Endodermal cell (in vitro differentiated cells): ENCODE results near the gene KLHDC7B. TPM values are rescaled to one million over a fixed set of nuclear protein-coding genes. Genes with fewer than 3 reads are reported as not detected.
A peak's percentile ranks its signal among the peaks of the same experiment; 100 is the strongest.
"Not testable (repeated sequence)": the region's sequence is repeated elsewhere in the genome, so short reads cannot be mapped to it uniquely, and the experiment has no call there.

ENCODE experiments used
- DNase-seq: peaks from one replicate; pipeline ENCODE4 v3.0.0-alpha.2; 2017
- H3K27ac ChIP-seq: 2 replicates; pipeline ENCODE4 v1.5.1; 2013; ENCODE audit warnings: mild to moderate bottlenecking, low read depth, low read length, moderate library complexity
- H3K27me3 ChIP-seq: 2 replicates; pipeline ENCODE4 v1.6.1; 2013; ENCODE audit warnings: mild to moderate bottlenecking, low read length, moderate library complexity; ENCODE audit not compliant: insufficient read depth, control insufficient read depth, poor library complexity, severe bottlenecking
- H3K36me3 ChIP-seq: 2 replicates; pipeline ENCODE4 v1.7.0; 2013; ENCODE audit warnings: mild to moderate bottlenecking, low read length, moderate library complexity; ENCODE audit not compliant: control insufficient read depth, insufficient read depth
- H3K4me1 ChIP-seq: one replicate; pipeline ENCODE4 v1.7.0; 2013; ENCODE audit warnings: low read length; ENCODE audit not compliant: control insufficient read depth, insufficient read depth
- H3K4me3 ChIP-seq: 2 replicates; pipeline ENCODE4 v1.5.1; 2013; ENCODE audit warnings: mild to moderate bottlenecking, low read length, moderate library complexity
- H3K9ac ChIP-seq: 2 replicates; pipeline ENCODE4 v1.6.1; 2013; ENCODE audit warnings: mild to moderate bottlenecking, low read length, moderate library complexity; ENCODE audit not compliant: poor library complexity, severe bottlenecking; ENCODE audit errors: extremely low read depth
- H3K9me3 ChIP-seq: 2 replicates; pipeline ENCODE4 v1.6.1; 2013; ENCODE audit warnings: mild to moderate bottlenecking, low read length, moderate library complexity; ENCODE audit not compliant: control insufficient read depth
- H3K27ac Mint-ChIP-seq: 2 replicates; pipeline ENCODE4 v1.8.0; 2020; ENCODE audit warnings: mixed read lengths
- H3K27me3 Mint-ChIP-seq: 2 replicates; pipeline ENCODE4 v1.8.0; 2021; ENCODE audit warnings: mild to moderate bottlenecking, mixed read lengths; ENCODE audit not compliant: insufficient read depth
- H3K36me3 Mint-ChIP-seq: 2 replicates; pipeline ENCODE4 v1.8.0; 2020; ENCODE audit warnings: low read depth, mixed read lengths
- H3K4me1 Mint-ChIP-seq: 2 replicates; pipeline ENCODE4 v1.8.0; 2020; ENCODE audit warnings: mixed read lengths
- H3K4me3 Mint-ChIP-seq: 2 replicates; pipeline ENCODE4 v1.8.0; 2020; ENCODE audit warnings: mild to moderate bottlenecking, moderate library complexity, mixed read lengths
- H3K9me3 Mint-ChIP-seq: 2 replicates; pipeline ENCODE4 v1.8.0; 2020; ENCODE audit warnings: mild to moderate bottlenecking, mixed read lengths
- whole genome bisulfite sequencing, 2 experiments: methylation state at CpG; one replicate each; pipeline versions ENCODE4 v1.1.5 to v1.1.7; 2013; ENCODE audit warnings: missing lambda C conversion rate in 2 of 2, mixed read lengths in 1 of 2; ENCODE audit not compliant: insufficient coverage in 1 of 2, insufficient read length in 1 of 2; 5-methylcytosine and 5-hydroxymethylcytosine counted together
- total RNA-seq, 2 donors: library from RNA; stranded (reverse); fragmentation: NEBNext Ultra II Directional in 1 of 2; extraction: Animal tissue kit (Norgen Biotek cat#: 25700) in 1 of 2; gene quantifications; 2 replicates in 1 of 2; 3 replicates in 1 of 2; pipeline ENCODE4 v1.2.1, GENCODE V29; 2021
- TF ChIP-seq, protein P1 (sequence below): fragments of 200-600 bp; sonication (generic); conservative IDR thresholded peaks from 2 replicates; pipeline ENCODE4 v1.5.0; 2021; ENCODE audit warnings: antibody characterized with exemption, mild to moderate bottlenecking

KLHDC7B gene
- total RNA-seq, 2 donors from 2014 or later = not detected

- Histone ChIP-seq H3K27me3 (peaks cover 57% of the 10 kb centered on the region), H3K27ac (no peak overlapping the region), H3K4me3 (peak overlapping the region; percentile 75), H3K9ac (no peak overlapping the region), H3K4me1 (no peaks in the 10 kb centered on the region), H3K9me3 (no peaks in the 10 kb centered on the region), H3K36me3 (no peaks in the 10 kb centered on the region)
- Mint-ChIP-seq H3K4me3 (peak overlapping the region; percentile 56), H3K9me3 (no peaks in the 10 kb centered on the region), H3K27ac (no peak overlapping the region), H3K4me1 (peaks cover 6% of the 10 kb centered on the region), H3K36me3 (no peaks in the 10 kb centered on the region), H3K27me3 (peaks cover 62% of the 10 kb centered on the region)
- 1 to 8% methylated on average over 25 to 53 of the region's 56 CpGs for WGBS, 2 experiments
- peak; percentile 78 for DNase-seq
- TF ChIP-seq, protein P1, sequence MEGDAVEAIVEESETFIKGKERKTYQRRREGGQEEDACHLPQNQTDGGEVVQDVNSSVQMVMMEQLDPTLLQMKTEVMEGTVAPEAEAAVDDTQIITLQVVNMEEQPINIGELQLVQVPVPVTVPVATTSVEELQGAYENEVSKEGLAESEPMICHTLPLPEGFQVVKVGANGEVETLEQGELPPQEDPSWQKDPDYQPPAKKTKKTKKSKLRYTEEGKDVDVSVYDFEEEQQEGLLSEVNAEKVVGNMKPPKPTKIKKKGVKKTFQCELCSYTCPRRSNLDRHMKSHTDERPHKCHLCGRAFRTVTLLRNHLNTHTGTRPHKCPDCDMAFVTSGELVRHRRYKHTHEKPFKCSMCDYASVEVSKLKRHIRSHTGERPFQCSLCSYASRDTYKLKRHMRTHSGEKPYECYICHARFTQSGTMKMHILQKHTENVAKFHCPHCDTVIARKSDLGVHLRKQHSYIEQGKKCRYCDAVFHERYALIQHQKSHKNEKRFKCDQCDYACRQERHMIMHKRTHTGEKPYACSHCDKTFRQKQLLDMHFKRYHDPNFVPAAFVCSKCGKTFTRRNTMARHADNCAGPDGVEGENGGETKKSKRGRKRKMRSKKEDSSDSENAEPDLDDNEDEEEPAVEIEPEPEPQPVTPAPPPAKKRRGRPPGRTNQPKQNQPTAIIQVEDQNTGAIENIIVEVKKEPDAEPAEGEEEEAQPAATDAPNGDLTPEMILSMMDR = no peak
Observed at GRCh38 chr22:50531962-50532674, 13.6 kb upstream of the KLHDC7B start.

DNA sequence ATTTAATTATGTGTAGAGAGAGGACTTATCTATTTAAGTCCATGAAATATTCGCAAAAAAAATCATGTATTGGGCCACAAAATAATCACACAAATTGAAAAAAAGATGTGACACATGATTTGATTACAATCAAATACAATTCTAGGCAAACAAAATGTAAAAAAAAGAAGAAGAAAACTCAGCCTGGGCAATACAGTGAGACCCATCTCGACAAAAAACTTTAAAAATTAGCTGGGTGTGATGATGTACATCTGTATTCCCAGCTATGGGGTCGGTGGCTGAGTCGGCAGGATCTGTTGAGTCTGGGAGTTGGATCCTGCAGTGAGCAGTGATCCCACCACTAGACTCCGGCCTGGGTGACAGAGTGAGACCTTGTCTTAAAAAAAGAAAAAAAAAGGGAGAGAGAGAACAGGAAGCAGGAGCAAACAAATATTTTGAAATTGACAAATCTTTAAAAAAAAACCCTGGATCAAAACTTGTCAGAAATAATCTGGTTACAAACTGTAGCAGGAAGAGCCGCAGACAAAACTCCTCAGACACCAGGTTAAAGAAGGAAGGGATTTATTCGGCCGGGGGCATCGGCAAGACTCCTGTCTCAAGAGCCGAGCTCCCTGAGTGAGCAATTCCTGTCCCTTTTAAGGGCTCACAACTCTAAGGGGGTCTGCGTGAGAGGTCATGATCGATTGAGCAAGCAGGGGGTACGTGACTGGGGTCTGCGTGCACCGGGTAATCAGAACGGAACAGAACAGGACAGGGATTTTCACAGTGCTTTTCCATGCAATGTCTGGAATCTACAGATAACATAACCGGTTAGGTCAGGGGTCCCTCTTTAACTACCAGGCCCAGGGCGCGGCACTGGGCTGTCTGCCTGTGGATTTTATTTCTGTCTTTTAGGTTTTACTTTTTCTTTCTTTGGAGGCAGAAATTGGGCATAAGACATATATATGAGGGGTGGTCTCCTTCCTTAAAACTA, 12.6 kb upstream of the KLHDC7B start:
- Histone ChIP-seq H3K4me1 (no peaks in the 10 kb centered on the region), H3K27ac (no peak overlapping the region), H3K9ac (no peak overlapping the region), H3K27me3 (peaks cover 63% of the 10 kb centered on the region), H3K9me3 (no peaks in the 10 kb centered on the region), H3K36me3 (no peaks in the 10 kb centered on the region), H3K4me3 (no peak overlapping the region)
- Mint-ChIP-seq H3K9me3 (no peaks in the 10 kb centered on the region), H3K27ac (no peak overlapping the region), H3K27me3 (peaks cover 54% of the 10 kb centered on the region), H3K4me3 (peak overlapping the region; percentile 56), H3K4me1 (peaks cover 5% of the 10 kb centered on the region), H3K36me3 (no peaks in the 10 kb centered on the region)
- TF ChIP-seq, protein P1 = no peak
- no peak for DNase-seq
- 90 to 97% methylated on average over 11 to 18 of the region's 19 CpGs for WGBS, 2 experiments

- not testable (repeated sequence) for H3K9ac ChIP-seq, H3K27ac ChIP-seq, H3K4me1 ChIP-seq, H3K4me1 Mint-ChIP-seq, H3K4me3 Mint-ChIP-seq, H3K9me3 Mint-ChIP-seq, DNase-seq, H3K4me3 ChIP-seq, H3K9me3 ChIP-seq, H3K36me3 Mint-ChIP-seq, H3K36me3 ChIP-seq, H3K27ac Mint-ChIP-seq
- H3K27me3 Mint-ChIP-seq = peaks cover 47% of the 10 kb centered on the region
- 85 to 87% methylated on average over 11 to 21 of the region's 21 CpGs for WGBS, 2 experiments
- peaks cover 54% of the 10 kb centered on the region for H3K27me3 ChIP-seq
Observed at GRCh38 chr22:50533856-50534711, 11.6 kb upstream of the KLHDC7B start.
